GM12878 (cell line): ENCODE results near the gene AIRE. TPM values are rescaled to one million over a fixed set of nuclear protein-coding genes. Genes with fewer than 3 reads are reported as not detected.

ENCODE experiments used
- ATAC-seq: fragments of 200-7000 bp; cut with Tn5 transposase; 3 replicates; pipeline ENCODE4 v1.9.1; 2020; ENCODE audit warnings: mild to moderate bottlenecking, moderate library complexity
- BruUV-seq: library from RNA; stranded (reverse); fragments of 400-500 nt; replicated peaks from 2 replicates; lab custom pipeline; 2021; lab: Mats Ljungman, UMichigan
- CTCF ChIA-PET: fragments of 300-600 bp; sonication (Branson Sonifier 250); formaldehyde crosslinking; extraction: SDS; loops from one replicate; lab custom pipeline; 2021; ENCODE audit warnings: inconsistent platforms; lab: Yijun Ruan, JAX
- POLR2A ChIA-PET: fragments of 350-600 bp; formaldehyde crosslinking; extraction: SDS; loops from one replicate; lab custom pipeline; 2021; ENCODE audit warnings: inconsistent platforms; lab: Charles Lee
- RAD21 ChIA-PET: fragments of 300-600 bp; sonication (Branson Sonifier 250); formaldehyde crosslinking; loops from one replicate; lab custom pipeline; 2023; ENCODE audit warnings: antibody characterized with exemption; ENCODE audit not compliant: unreplicated experiment; lab: Charles Lee
- SMC1A ChIA-PET: fragments of 300-600 bp; sonication (Branson Sonifier 250); formaldehyde crosslinking; loops from one replicate; lab custom pipeline; 2023; ENCODE audit not compliant: unreplicated experiment, uncharacterized antibody; lab: Charles Lee
- DNase-seq: peaks from one replicate; pipeline ENCODE4 v3.0.0-alpha.2; 2011; ENCODE audit warnings: low read depth, low spot score
- FAIRE-seq: peaks from 3 replicates; lab custom pipeline; 2011; peaks lifted over from hg19 to GRCh38; lab: Jason Lieb, UNC
- H2AFZ ChIP-seq: 2 replicates; pipeline ENCODE4 v1.6.0; 2011; ENCODE audit warnings: low read depth, low read length, control low read depth; ENCODE audit not compliant: control insufficient read depth
- H3K27ac ChIP-seq: 2 replicates; pipeline ENCODE4 v1.5.1; 2011; ENCODE audit warnings: control low read depth; ENCODE audit not compliant: control insufficient read depth, insufficient read depth
- H3K27me3 ChIP-seq, 2 experiments: replicated peaks in 1 of 2; 2 replicates each; pipeline versions ENCODE4 v1.6.0 to v1.6.1; 2011; ENCODE audit warnings: low read length in 1 of 2; ENCODE audit not compliant: control insufficient read depth in 2 of 2, insufficient read depth in 2 of 2
- H3K36me3 ChIP-seq, 2 experiments: 2 replicates each; pipeline ENCODE4 v1.5.1; 2011; ENCODE audit warnings: low read length in 1 of 2; ENCODE audit not compliant: control insufficient read depth in 2 of 2, insufficient read depth in 2 of 2
- H3K4me1 ChIP-seq: 2 replicates; pipeline ENCODE4 v1.6.1; 2011; ENCODE audit warnings: mild to moderate bottlenecking, low read length, moderate library complexity, mixed read lengths; ENCODE audit not compliant: control insufficient read depth, insufficient read depth
- H3K4me2 ChIP-seq: 2 replicates; pipeline ENCODE4 v1.6.0; 2011; ENCODE audit warnings: control low read depth; ENCODE audit not compliant: control insufficient read depth, insufficient read depth
- H3K4me3 ChIP-seq: fragments of 200-600 bp; sonication (generic); 2 replicates; pipeline ENCODE4 v1.5.1; 2016
- H3K79me2 ChIP-seq: 2 replicates; pipeline ENCODE4 v1.6.0; 2011; ENCODE audit warnings: low read length; ENCODE audit not compliant: control insufficient read depth, insufficient read depth
- H3K9ac ChIP-seq: 2 replicates; pipeline ENCODE4 v1.8.0; 2011; ENCODE audit warnings: low read length, control low read depth, mixed read lengths; ENCODE audit not compliant: control insufficient read depth, insufficient read depth
- H3K9me3 ChIP-seq: replicated peaks from 3 replicates; pipeline ENCODE4 v1.5.1; 2011; ENCODE audit warnings: mild to moderate bottlenecking, low read length; ENCODE audit not compliant: control insufficient read depth, insufficient read depth
- H4K20me1 ChIP-seq: 2 replicates; pipeline ENCODE4 v1.6.0; 2011; ENCODE audit not compliant: control insufficient read depth, insufficient read depth
- CREB1 ChIP-seq: IDR thresholded peaks from 2 replicates; pipeline ENCODE4 v1.6.1; 2012; ENCODE audit warnings: low read depth, mild to moderate bottlenecking, inconsistent platforms
- CTCF ChIP-seq, 3 experiments: IDR thresholded peaks in 2 of 3; conservative IDR thresholded peaks in 1 of 3; 2 replicates each; pipeline ENCODE4 v1.5.1; 2011; ENCODE audit warnings: low read depth in 3 of 3, low read length in 3 of 3, mild to moderate bottlenecking in 3 of 3, control low read depth in 2 of 3, moderate library complexity in 2 of 3, inconsistent platforms in 1 of 3, mixed read lengths in 1 of 3; ENCODE audit not compliant: control insufficient read depth in 2 of 3, insufficient read depth in 1 of 3; ENCODE audit errors: extremely low read depth in 1 of 3
- EED ChIP-seq: sonication (generic); IDR thresholded peaks from 2 replicates; pipeline ENCODE4 v1.6.1; 2016; ENCODE audit warnings: antibody characterized with exemption, low read depth
- EGR1 ChIP-seq, 2 experiments: IDR thresholded peaks; 1 replicate in 1 of 2; 2 replicates in 1 of 2; pipeline ENCODE4 v1.6.1; 2011 to 2012; ENCODE audit warnings: low read depth in 2 of 2, low read length in 2 of 2, borderline replicate concordance in 1 of 2, mild to moderate bottlenecking in 1 of 2, moderate library complexity in 1 of 2
- ELK1 ChIP-seq: IDR thresholded peaks from 2 replicates; pipeline ENCODE4 v1.6.1; 2012; ENCODE audit warnings: low read depth, low read length, improper control_type of control experiment
- EP300 ChIP-seq, 2 experiments: fragments of 150-350 bp in 1 of 2; IDR thresholded peaks; 2 replicates each; pipeline ENCODE4 v1.6.1; 2011 to 2012; ENCODE audit warnings: low read depth in 2 of 2, low read length in 2 of 2, borderline replicate concordance in 1 of 2, improper control_type of control experiment in 1 of 2, inconsistent platforms in 1 of 2; ENCODE audit not compliant: control insufficient read depth in 1 of 2
- FOS ChIP-seq: IDR thresholded peaks from 3 replicates; pipeline ENCODE4 v1.6.1; 2011; ENCODE audit warnings: borderline replicate concordance; ENCODE audit not compliant: insufficient read length; ENCODE audit errors: extremely low read depth
- JUNB ChIP-seq: IDR thresholded peaks from 2 replicates; pipeline ENCODE4 v1.6.1; 2016; ENCODE audit warnings: antibody characterized with exemption, mild to moderate bottlenecking
- MTA2 ChIP-seq: fragments of 450-650 bp; IDR thresholded peaks from 2 replicates; pipeline ENCODE4 v1.6.1; 2016; ENCODE audit warnings: low read depth, mild to moderate bottlenecking, moderate library complexity
- MYB ChIP-seq: fragments of 150-350 bp; IDR thresholded peaks from 2 replicates; pipeline ENCODE4 v1.6.1; 2014; ENCODE audit warnings: mild to moderate bottlenecking, low read depth, low read length, borderline replicate concordance
- POLR2A ChIP-seq: IDR thresholded peaks from 2 replicates; pipeline ENCODE4 v1.6.1; 2011; ENCODE audit warnings: low read depth, mild to moderate bottlenecking, low read length
- RAD21 ChIP-seq: IDR thresholded peaks from 2 replicates; pipeline ENCODE4 v1.6.1; 2011; ENCODE audit warnings: mild to moderate bottlenecking, low read depth, low read length, moderate library complexity; ENCODE audit not compliant: insufficient read depth
- RAD51 ChIP-seq: fragments of 450-650 bp; IDR thresholded peaks from 2 replicates; pipeline ENCODE4 v1.6.1; 2016; ENCODE audit warnings: moderate library complexity, mild to moderate bottlenecking, inconsistent platforms
- SPI1 ChIP-seq: IDR thresholded peaks from 2 replicates; pipeline ENCODE4 v1.6.1; 2011; ENCODE audit warnings: low read depth, mild to moderate bottlenecking, low read length, moderate library complexity, borderline replicate concordance; ENCODE audit not compliant: insufficient read depth
- ZNF687 ChIP-seq: fragments of 450-650 bp; IDR thresholded peaks from 2 replicates; pipeline ENCODE4 v1.6.1; 2017; ENCODE audit warnings: mild to moderate bottlenecking, moderate library complexity
- WGBS: methylation state at CpG from one replicate; pipeline ENCODE4 v1.1.6; 2016; ENCODE audit warnings: low lambda C conversion rate; ENCODE audit not compliant: insufficient replicate concordance, insufficient coverage; ENCODE audit errors: missing lambda C conversion rate; 5-methylcytosine and 5-hydroxymethylcytosine counted together
- in situ Hi-C: fragments of 300-500 bp; cut with MboI; formaldehyde crosslinking; loops from 9 replicates; pipeline ENCODE4 v1.14.3; 2018; ENCODE audit warnings: mixed read lengths
- intact Hi-C: fragments of 100-400 bp; cut with micrococcal nuclease; formaldehyde crosslinking; loops from one replicate; pipeline ENCODE4 v1.14.2; 2022; ENCODE audit not compliant: unreplicated experiment
- polyA plus RNA-seq, 11 experiments: library from polyadenylated mRNA; depleted of rRNA in 4 of 11; unstranded in 6 of 11; stranded (reverse) in 5 of 11; fragments of >200 nt; fragmentation: Nextera tagmentation in 4 of 11; fragmentation: Illumina TruSeq in 1 of 11; extraction: Ambion mirVana in 4 of 11; extraction: Trizol in 1 of 11; gene quantifications; 1 replicate in 1 of 11; 2 replicates in 10 of 11; pipeline versions ENCODE4 v1.2.1 to v1.2.3, GENCODE V29; 2011 to 2016; ENCODE audit warnings: inconsistent platforms in 2 of 11, missing spikeins in 2 of 11, low read depth in 1 of 11
- total RNA-seq, 4 experiments: library from RNA; depleted of rRNA in 3 of 4; stranded (reverse); fragments of >200 nt in 3 of 4; fragmentation: Illumina TruSeq in 1 of 4; extraction: Trizol in 1 of 4; gene quantifications; 2 replicates each; pipeline versions ENCODE4 v1.2.1 to v1.2.3, GENCODE V29; 2013 to 2021

AIRE gene
- total and polyA plus RNA-seq, 10 of the 15 experiments (the other 5 are each of a cell fraction or from before 2014, with no cell fraction given): 0.05 to 0.10 TPM; not detected in 8

DNA sequence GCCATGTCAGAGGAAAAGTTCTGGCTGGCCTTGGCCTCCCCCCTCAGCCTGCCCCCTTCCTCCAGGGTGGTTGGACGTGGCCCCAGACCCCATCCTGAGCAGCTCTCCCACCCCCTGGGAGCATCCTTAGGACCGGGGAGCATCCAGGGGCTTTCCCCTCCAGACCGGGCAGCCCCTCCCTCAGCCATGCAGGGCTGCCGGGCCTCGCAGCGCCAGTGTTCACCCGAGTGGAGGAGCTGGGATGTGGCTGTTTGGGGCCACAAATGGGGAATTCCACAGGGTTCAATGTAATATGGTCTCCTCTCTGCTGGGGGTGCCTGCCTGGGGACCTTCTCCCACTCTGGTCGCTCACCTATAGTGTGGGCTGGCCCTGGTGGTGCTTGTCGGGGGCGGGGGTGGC is 10.0 kb downstream of the AIRE start:
- peaks cover 36% of the 10 kb centered on the region for H3K4me1 ChIP-seq
- H3K4me2 ChIP-seq: peak overlapping the region; percentile 30; the same call in 1 of the 2 replicates
- no TSS peak for BruUV-seq
- RAD21 ChIA-PET: interaction anchor here (1.0 to 3.0 kb wide), 4 partner anchors 9 to 43 kb away, joined by 3 to 27 read pairs (median 7); partner anchors contain the start of gene CFAP410
- CTCF ChIA-PET: interaction anchor here (0.5 to 1.0 kb wide), 3 partner anchors 9 to 631 kb away, joined by 3 read pairs; no protein-coding TSS in a partner anchor
- in situ Hi-C loops: no loop called here
- intact Hi-C loops: no loop called here
- no peaks in the 10 kb centered on the region for H3K36me3 ChIP-seq
- peak overlapping the region; percentile 4; the same call in 1 of the 2 replicates for H3K27ac ChIP-seq
- SMC1A ChIA-PET: interaction anchor here (0.8 to 2.8 kb wide), 3 partner anchors 9 to 46 kb away, joined by 3 to 11 read pairs (median 3); no protein-coding TSS in a partner anchor
- 30% methylated on average over 10 of the region's 10 CpGs for WGBS
- no peaks in the 10 kb centered on the region for H3K27me3 ChIP-seq
- peak; percentile 24 for ATAC-seq
- no peak for FAIRE-seq
- POLR2A ChIA-PET: interaction anchor here (0.7 to 1.4 kb wide), 3 partner anchors 8 to 25 kb away, joined by 3 to 5 read pairs (median 3); no protein-coding TSS in a partner anchor
- peak overlapping the region; percentile 1; the same call in 1 of the 2 replicates for H2AFZ ChIP-seq
- no peaks in the 10 kb centered on the region for H4K20me1 ChIP-seq
- no peak for DNase-seq
- H3K9me3 ChIP-seq: no peaks in the 10 kb centered on the region
- no peak overlapping the region for H3K9ac ChIP-seq
- no peak overlapping the region for H3K4me3 ChIP-seq
- H3K79me2 ChIP-seq: peaks cover 15% of the 10 kb centered on the region
- TF ChIP-seq EP300 (IDR thresholded peaks at IDR 0.05; ENCODE audit: borderline replicate concordance in 1 of 2, control insufficient read depth in 1 of 2, low read depth in 2 of 2, low read length in 2 of 2): no peak
- TF ChIP-seq RAD51: no peak
- TF ChIP-seq CTCF (IDR thresholded peaks at IDR 0.05 in 2 of 3, conservative IDR thresholded peaks at IDR 0.05 in 1 of 3; ENCODE audit: control insufficient read depth in 2 of 3, extremely low read depth in 1 of 3, insufficient read depth in 1 of 3, low read depth in 3 of 3, low read length in 3 of 3): peak; percentile 10 to 24 (median 22); a peak in 4 of 6 replicates
- no peak for TF ChIP-seq POLR2A
- no peak for TF ChIP-seq SPI1
- TF ChIP-seq MYB: no peak
- TF ChIP-seq RAD21: peak; percentile 27; the same call in 1 of the 2 replicates
- peak; percentile 64; the same call in 1 of the 2 replicates for TF ChIP-seq EED
- TF ChIP-seq ELK1: no peak
- TF ChIP-seq JUNB: no peak
- TF ChIP-seq FOS: no peak
- no peak for TF ChIP-seq CREB1
- peak; percentile 31; the same call in 1 of the 2 replicates for TF ChIP-seq MTA2
- 0 out of 3 replicates have a peak, but pooled peaks of 1 of the 2 experiments have one; percentile 32 for TF ChIP-seq EGR1 (IDR thresholded peaks at IDR 0.05; ENCODE audit: borderline replicate concordance in 1 of 2, low read depth in 2 of 2, low read length in 2 of 2)
- TF ChIP-seq ZNF687: 0 out of 2 replicates have a peak, but pooled peaks have one; percentile 27
